Fibroblast of the conjunctiva (primary cell): Measurements from ENCODE around the gene RPS6KA2.
A peak's percentile ranks its signal among the peaks of the same experiment; 100 is the strongest.

Experiments
- DNase-seq: peaks from one replicate; pipeline ENCODE4 v3.0.0-alpha.2; 2010; ENCODE audit warnings: low read depth

Gene RPS6KA2

GRCh38 chr6:166420351-166420750, 206.7 kb downstream of the RPS6KA2 start:
- DNase-seq = no peak

DNA sequence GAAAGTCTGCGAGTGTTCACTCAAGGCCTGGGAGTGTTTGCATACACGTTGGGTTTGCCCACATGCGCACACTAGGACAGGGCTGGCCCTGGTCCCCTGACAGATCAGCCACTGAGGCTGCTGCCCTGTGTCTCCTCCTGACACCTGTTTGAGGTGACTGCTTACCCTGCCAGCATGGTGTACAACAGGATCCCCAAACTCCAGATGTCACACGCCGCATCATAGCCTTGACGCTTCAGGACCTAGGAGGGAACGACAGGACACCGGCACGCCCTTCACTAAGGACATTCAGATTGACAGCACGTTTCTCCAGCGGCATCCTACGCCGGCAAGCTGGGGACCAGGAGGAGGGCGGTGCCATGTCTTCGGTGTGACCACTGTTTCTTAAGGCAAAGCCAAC, 207.3 kb downstream of the RPS6KA2 start:
- no peak for DNase-seq

DNA sequence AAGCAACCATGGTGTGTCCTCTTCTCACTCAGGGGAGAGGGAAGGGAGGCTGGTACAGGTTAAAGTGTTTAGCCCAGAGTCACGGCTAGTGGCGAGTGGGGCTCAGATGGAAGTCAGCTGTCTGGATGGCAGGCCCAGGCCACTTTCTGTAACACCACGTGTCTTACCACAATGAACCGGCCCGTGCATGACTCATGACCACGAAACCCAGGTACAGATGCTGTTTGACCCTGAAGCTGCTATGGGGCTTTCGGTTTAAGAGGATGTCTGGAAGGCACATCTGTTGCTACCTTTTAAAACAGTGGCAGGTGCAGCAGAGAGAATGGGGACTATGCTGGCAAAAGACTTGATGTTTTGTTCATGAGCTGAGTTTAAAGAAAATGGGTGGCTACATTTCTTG, 207.8 kb downstream of the RPS6KA2 start:
- no peak for DNase-seq

DNA sequence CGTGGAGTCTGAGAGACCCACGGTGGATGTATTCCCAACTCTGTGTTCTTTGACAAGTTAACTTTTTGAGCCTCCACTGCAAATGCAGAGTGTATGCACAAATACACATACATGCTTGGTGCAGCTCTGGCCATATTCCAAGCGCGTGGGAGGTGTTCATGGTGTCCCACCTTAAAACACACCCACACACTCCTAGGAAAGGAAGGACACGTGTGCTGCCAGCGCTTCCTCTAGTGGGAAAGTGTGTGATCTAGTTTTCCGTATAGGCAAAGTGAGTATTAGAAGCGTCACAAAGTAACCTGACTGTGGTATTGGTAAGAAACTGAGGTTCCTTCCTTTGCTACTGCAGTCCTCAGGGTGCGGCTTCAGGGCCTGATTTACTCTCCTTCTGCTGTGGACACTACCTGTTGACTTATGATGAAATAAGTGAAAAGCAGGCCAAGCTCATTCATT, 208.3 kb downstream of the RPS6KA2 start:
- DNase-seq = no peak

- DNase-seq = no peak
These were observed 209.8 kb downstream of the RPS6KA2 start for GRCh38 chr6:166417285-166417691.

DNA sequence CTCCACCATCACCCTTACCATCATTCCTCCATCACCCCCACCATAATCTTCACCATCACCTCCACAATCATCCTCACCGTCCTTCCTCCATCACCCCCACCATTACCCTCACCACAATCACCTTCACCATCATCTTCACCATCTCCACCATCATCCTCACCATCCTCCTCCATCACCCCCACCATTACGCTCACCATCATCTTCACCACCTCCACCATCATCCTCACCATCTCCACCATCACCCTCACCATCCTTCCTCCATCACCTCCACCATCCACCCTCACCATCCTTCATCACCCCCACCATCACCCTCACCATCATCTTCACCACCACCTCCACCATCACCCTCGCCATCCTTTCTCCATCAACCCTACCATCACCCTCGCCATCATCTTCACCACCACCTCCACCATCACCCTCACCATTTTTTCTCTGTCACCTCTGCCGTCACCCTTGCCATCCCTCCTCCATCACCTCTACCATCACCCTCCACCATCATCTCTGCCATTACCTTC, 211.2 kb downstream of the RPS6KA2 start:
- DNase-seq = no peak

- DNase-seq = no peak
These were observed 211.7 kb downstream of the RPS6KA2 start for GRCh38 chr6:166415306-166415705.

DNA sequence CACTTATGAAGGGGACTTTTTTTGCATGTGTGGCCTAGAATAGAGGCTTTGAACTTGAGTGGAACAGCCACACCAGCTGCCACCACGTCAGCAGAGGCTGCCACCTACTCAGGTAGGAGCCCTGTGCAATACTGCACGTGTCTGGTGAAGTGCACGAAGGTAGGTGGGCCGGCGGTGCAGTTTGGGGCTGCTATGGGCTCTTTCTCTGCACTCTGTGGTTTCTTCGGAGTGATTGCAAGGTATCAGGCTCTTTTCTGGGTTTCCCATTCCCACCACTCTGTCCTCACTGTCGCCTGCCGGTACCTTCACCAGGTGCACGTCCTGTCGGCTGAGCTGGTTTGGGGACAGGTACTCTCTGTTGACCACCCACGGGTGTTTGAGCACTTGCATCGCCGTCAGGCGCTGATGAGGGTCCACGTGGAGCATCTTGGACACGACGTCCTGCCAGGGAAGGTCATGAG, 213.5 kb downstream of the RPS6KA2 start:
- DNase-seq = no peak

GRCh38 chr6:166412911-166413384, 214.1 kb downstream of the RPS6KA2 start:
- DNase-seq = no peak

- no peak for DNase-seq
These were observed 214.7 kb downstream of the RPS6KA2 start for GRCh38 chr6:166412156-166412910.

GRCh38 chr6:166411721-166412151, 215.3 kb downstream of the RPS6KA2 start:
- DNase-seq = no peak

GRCh38 chr6:166411271-166411670, 215.8 kb downstream of the RPS6KA2 start:
- DNase-seq = no peak

- DNase-seq = no peak
These were observed 216.6 kb downstream of the RPS6KA2 start for GRCh38 chr6:166410426-166410935.

DNA sequence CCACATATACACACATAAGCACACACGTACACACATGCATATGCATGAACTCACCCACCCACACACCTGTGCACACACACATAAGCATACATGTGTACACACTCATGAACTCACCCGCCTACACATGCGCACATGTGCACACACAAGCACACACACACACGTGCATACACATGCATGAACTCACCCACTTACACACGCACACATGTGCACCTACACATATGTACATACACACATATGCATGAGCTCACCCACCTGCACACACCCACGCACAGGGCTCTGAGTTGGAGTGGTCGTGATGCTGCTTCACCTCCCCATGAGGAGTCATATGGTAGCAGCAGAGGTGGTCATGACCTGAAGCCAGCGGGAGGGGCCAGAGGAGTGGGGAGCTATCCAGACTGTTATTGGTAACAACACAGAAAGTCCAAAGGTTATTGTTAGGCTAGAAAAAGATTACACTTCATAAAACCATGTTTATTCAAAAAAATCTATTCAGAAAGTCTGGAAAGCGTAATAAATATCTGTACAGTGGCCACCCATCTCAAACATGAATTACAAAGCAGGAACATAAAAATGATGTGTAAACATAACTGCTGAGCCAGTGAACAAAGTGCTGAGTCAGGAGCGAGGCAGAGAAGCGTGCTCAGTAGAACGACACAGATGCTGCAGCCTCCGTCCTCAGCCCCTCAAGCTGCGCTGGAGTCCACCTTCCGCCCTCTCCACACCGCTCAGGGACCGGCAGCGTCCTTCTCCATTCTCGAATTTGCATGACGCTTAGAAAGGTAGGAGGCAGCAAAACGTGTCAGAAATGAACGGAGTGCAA, 217.9 kb downstream of the RPS6KA2 start:
- no peak for DNase-seq

GRCh38 chr6:166406197-166406596, 220.9 kb downstream of the RPS6KA2 start:
- no peak for DNase-seq

DNA sequence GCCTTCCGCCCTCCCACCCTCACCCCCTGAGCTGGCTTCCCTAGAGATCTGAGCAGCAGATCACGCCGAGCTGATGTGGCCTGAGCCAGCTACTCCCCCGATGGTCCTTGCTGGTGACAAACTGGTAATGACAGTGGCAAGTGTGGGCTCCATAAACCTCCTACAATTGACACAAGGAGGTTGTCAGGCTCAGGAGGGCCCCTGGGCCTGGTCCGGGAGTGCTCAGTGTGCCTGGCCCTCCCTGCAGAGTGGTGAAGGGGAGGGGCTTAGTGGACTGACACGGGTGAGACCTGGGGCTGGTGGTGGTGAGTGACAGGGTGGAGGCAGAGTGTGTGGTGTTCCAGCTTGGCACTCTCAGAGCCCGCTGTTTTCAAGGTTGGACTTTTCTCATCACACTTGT, 221.7 kb downstream of the RPS6KA2 start:
- no peak for DNase-seq

GRCh38 chr6:166402582-166403277, 224.3 kb downstream of the RPS6KA2 start:
- peak; percentile 56 for DNase-seq

DNA sequence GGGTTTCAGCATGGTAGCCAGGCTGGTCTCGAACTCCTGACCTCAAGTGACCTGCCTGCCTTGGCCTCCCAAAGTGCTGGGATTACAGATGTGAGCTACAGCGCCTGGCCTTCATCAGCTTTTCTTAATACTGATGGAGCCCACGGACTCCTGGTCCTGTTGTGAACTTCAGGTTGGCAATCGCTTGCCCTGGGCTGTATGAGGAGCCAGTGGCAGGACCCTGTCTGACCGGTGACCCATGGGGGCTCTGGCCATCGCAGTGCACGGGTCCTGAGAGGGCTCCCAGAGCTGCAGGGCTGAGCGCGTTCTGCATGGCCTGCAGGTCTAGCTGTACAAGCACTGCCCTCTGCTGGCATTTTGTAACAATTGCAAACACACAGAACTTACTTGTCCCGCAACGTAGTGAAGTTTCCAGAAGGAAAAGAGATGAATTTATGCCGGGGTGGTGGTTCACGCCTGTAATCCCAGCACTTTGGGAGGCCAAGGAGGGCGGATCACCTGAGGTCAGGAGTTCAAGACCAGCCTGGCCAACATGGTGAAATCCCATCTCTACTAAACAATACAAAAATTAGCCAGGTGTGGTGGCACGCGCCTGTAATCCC, 226.3 kb downstream of the RPS6KA2 start:
- DNase-seq = peak; percentile 68

GRCh38 chr6:166400181-166400580, 226.9 kb downstream of the RPS6KA2 start:
- no peak for DNase-seq

DNA sequence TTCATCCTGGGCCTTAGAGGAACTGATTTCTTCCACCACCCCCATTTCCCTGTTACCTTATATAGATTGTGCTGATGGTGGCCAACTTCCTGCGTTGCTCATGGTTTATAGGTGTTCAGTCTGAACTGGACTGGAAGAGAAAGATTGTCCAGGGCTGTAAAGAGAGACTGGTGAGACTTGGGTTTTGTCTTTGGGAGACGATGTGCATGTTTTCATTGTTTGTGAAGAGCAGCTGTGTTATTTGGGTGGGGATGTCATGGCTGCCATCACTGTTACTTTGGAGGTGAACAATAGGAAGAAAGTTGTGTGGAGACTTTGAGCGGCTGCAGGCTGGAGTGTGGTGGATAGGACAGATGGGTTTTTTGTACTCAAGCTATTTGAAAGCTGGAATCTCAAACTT, 228.7 kb downstream of the RPS6KA2 start:
- no peak for DNase-seq

- no peak for DNase-seq
These were observed 229.2 kb downstream of the RPS6KA2 start for GRCh38 chr6:166397849-166398248.
